GM12873 (cell line): ENCODE measurements around the gene CCDC122.

Source experiments
- CTCF ChIP-seq: IDR thresholded peaks from 2 replicates; pipeline ENCODE4 v1.5.1; 2012; ENCODE audit warnings: low read depth, mild to moderate bottlenecking, moderate library complexity, low read length, control low read depth; ENCODE audit not compliant: insufficient read depth; ENCODE audit errors: missing control alignments

The CCDC122 gene

GRCh38 chr13:43878892-43879754 lies at the start of gene CCDC122:
Gene CCDC122, minus strand, starts transcription at chr13:43879740. Its CDS starts 10,364 bp downstream, at chr13:43869376.
- TF ChIP-seq CTCF, result no peak

GRCh38 chr13:43924549-43925245 lies 45.2 kb upstream of the CCDC122 start:
- TF ChIP-seq CTCF, result no peak

- no peak for TF ChIP-seq CTCF
Measured at GRCh38 chr13:43920965-43921674, 41.6 kb upstream of the CCDC122 start.

- TF ChIP-seq CTCF, result no peak
Measured at GRCh38 chr13:43918636-43919035, 39.1 kb upstream of the CCDC122 start.

GRCh38 chr13:43916828-43917227 lies 37.3 kb upstream of the CCDC122 start:
- no peak for TF ChIP-seq CTCF

- no peak for TF ChIP-seq CTCF
Measured at GRCh38 chr13:43915451-43915850, 35.9 kb upstream of the CCDC122 start.

GRCh38 chr13:43911871-43912270 lies 32.3 kb upstream of the CCDC122 start:
- no peak for TF ChIP-seq CTCF
